Measurements from ENCODE around the gene EYS.
"Not testable (repeated sequence)": the region's sequence is repeated elsewhere in the genome, so short reads cannot be mapped to it uniquely, and the experiment has no call there.

EYS gene

GRCh38 chr6:65402564-65402963, 304.5 kb downstream of the EYS start:
- H3K27me3 ChIP-seq (ENCODE audit: insufficient read depth, low read depth): no peaks in the 10 kb centered on the region
- H3K79me2 ChIP-seq (ENCODE audit: insufficient read depth, low read depth): no peaks in the 10 kb centered on the region
- TF ChIP-seq CTCF (conservative IDR thresholded peaks at IDR 0.05; ENCODE audit: low read depth, low read length): no peak
- H3K4me1 ChIP-seq (ENCODE audit: low read depth, poor library complexity, severe bottlenecking): no peaks in the 10 kb centered on the region
- H3K4me3 ChIP-seq (IDR thresholded peaks at IDR 0.05; ENCODE audit: insufficient read depth, low read depth, low read length): no peak overlapping the region
- H2AFZ ChIP-seq (ENCODE audit: low read depth): no peak overlapping the region
- no peaks in the 10 kb centered on the region for H4K20me1 ChIP-seq (ENCODE audit: insufficient read depth)
- H3K4me2 ChIP-seq: no peak overlapping the region
- no peak overlapping the region for H3K9ac ChIP-seq
- H3K36me3 ChIP-seq (ENCODE audit: insufficient read depth): no peaks in the 10 kb centered on the region
- no peak overlapping the region for H3K27ac ChIP-seq

GRCh38 chr6:65399355-65400084, 307.5 kb downstream of the EYS start:
- H3K27ac ChIP-seq: no peak overlapping the region

GRCh38 chr6:65398851-65399250, 308.2 kb downstream of the EYS start:
- TF ChIP-seq CTCF (conservative IDR thresholded peaks at IDR 0.05; ENCODE audit: low read depth, low read length): no peak
- H4K20me1 ChIP-seq (ENCODE audit: insufficient read depth): no peaks in the 10 kb centered on the region
- no peak overlapping the region for H3K27ac ChIP-seq
- no peaks in the 10 kb centered on the region for H3K27me3 ChIP-seq (ENCODE audit: insufficient read depth, low read depth)
- no peak overlapping the region for H2AFZ ChIP-seq (ENCODE audit: low read depth)
- H3K4me2 ChIP-seq: no peak overlapping the region
- no peak overlapping the region for H3K4me3 ChIP-seq (IDR thresholded peaks at IDR 0.05; ENCODE audit: insufficient read depth, low read depth, low read length)
- H3K4me1 ChIP-seq (ENCODE audit: low read depth, poor library complexity, severe bottlenecking): no peaks in the 10 kb centered on the region
- no peaks in the 10 kb centered on the region for H3K36me3 ChIP-seq (ENCODE audit: insufficient read depth)
- no peaks in the 10 kb centered on the region for H3K79me2 ChIP-seq (ENCODE audit: insufficient read depth, low read depth)
- no peak overlapping the region for H3K9ac ChIP-seq

More at GRCh38 chr6:65399355-65400084, 307.5 kb downstream of the EYS start:
- H3K4me1 ChIP-seq (ENCODE audit: low read depth, poor library complexity, severe bottlenecking): no peaks in the 10 kb centered on the region
- H4K20me1 ChIP-seq (ENCODE audit: insufficient read depth): no peaks in the 10 kb centered on the region
- no peaks in the 10 kb centered on the region for H3K36me3 ChIP-seq (ENCODE audit: insufficient read depth)
- no peak overlapping the region for H3K9ac ChIP-seq
- H3K4me3 ChIP-seq (IDR thresholded peaks at IDR 0.05; ENCODE audit: insufficient read depth, low read depth, low read length): no peak overlapping the region
- H3K4me2 ChIP-seq: no peak overlapping the region
- H3K79me2 ChIP-seq (ENCODE audit: insufficient read depth, low read depth): no peaks in the 10 kb centered on the region
- TF ChIP-seq CTCF (conservative IDR thresholded peaks at IDR 0.05; ENCODE audit: low read depth, low read length): no peak
- no peaks in the 10 kb centered on the region for H3K27me3 ChIP-seq (ENCODE audit: insufficient read depth, low read depth)
- no peak overlapping the region for H2AFZ ChIP-seq (ENCODE audit: low read depth)

GRCh38 chr6:65350530-65350929, 356.5 kb downstream of the EYS start:
- H3K4me3 ChIP-seq (IDR thresholded peaks at IDR 0.05; ENCODE audit: insufficient read depth, low read depth, low read length): no peak overlapping the region
- no peak overlapping the region for H3K27ac ChIP-seq
- H3K4me2 ChIP-seq: no peak overlapping the region
- no peaks in the 10 kb centered on the region for H3K4me1 ChIP-seq (ENCODE audit: low read depth, poor library complexity, severe bottlenecking)
- no peak overlapping the region for H2AFZ ChIP-seq (ENCODE audit: low read depth)
- no peak for TF ChIP-seq CTCF (conservative IDR thresholded peaks at IDR 0.05; ENCODE audit: low read depth, low read length)
- H3K9ac ChIP-seq: no peak overlapping the region
- H3K79me2 ChIP-seq (ENCODE audit: insufficient read depth, low read depth): no peaks in the 10 kb centered on the region
- H4K20me1 ChIP-seq (ENCODE audit: insufficient read depth): no peaks in the 10 kb centered on the region
- H3K27me3 ChIP-seq (ENCODE audit: insufficient read depth, low read depth): no peaks in the 10 kb centered on the region
- H3K36me3 ChIP-seq (ENCODE audit: insufficient read depth): no peaks in the 10 kb centered on the region

GRCh38 chr6:65302655-65303054, 404.4 kb downstream of the EYS start:
- not testable (repeated sequence) for H3K27me3 ChIP-seq (ENCODE audit: insufficient read depth, low read depth); H3K4me1 ChIP-seq (ENCODE audit: low read depth, poor library complexity, severe bottlenecking); H3K27ac ChIP-seq

More at GRCh38 chr6:65302655-65303054, 404.4 kb downstream of the EYS start:
- H3K9ac ChIP-seq; H3K36me3 ChIP-seq (ENCODE audit: insufficient read depth); H3K4me3 ChIP-seq (IDR thresholded peaks at IDR 0.05; ENCODE audit: insufficient read depth, low read depth, low read length); H4K20me1 ChIP-seq (ENCODE audit: insufficient read depth); H2AFZ ChIP-seq (ENCODE audit: low read depth); H3K79me2 ChIP-seq (ENCODE audit: insufficient read depth, low read depth); H3K4me2 ChIP-seq: not testable (repeated sequence)
